ENCODE measurements around the gene RING1. TPM values are rescaled to one million over a fixed set of nuclear protein-coding genes. Genes with fewer than 3 reads are reported as not detected.

Gene RING1
- total and polyA plus RNA-seq, 8 donors = 37.4 to 70.6 (median 55.4) TPM

DNA sequence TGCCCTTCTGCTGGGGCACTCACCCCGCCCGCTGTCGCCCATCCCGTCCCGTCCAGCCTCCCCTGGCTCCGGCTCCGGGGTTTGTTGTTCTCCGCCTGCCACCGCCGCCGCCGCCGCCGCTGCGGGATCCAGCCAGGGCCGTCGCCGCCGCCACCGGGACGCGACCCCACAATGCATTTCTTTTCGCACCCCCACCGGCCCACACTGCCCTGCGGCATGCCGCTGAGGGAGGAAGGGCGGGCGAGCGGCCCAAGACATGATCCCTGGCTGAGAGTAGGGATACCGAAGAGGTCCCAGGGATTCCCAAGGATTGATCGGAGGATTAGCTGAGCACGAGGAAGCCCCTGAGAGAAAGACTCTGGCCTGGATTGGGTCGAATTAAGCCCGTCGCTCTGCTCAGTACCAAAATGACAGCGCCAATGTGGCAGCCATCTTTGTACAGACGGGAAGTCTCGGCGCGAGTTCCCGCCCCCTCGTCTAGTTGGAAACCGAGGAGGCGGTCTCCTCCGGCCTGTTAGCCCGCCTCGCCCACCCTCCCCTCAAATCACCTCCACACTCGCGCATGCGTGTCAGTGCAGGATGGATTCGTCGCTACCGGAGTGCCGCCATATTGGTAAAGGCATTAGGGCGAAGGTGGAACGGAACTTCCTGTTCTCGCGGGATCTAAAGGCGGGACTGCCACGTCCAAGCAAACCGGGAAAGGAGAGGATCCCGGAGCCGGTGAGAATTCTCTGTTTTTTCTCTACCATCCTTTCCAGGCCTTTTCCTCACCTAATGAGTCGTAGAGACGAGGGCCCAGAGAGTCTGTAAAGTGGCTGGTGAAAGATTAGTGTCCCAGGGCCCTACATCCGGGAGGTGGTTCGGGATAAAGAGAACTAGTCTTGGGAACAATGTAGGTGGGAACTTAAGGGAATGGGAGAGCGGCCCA, 7.8 kb upstream of the RING1 start, which contains the start of the genes RXRB and SLC39A7:
TSS of gene RXRB (minus strand) at position 447 of the 928 bp plus-strand sequence. CDS start at position 258, 189 bp downstream.
TSS of gene SLC39A7 (plus strand) at position 649 of the 928 bp plus-strand sequence. CDS start 379 bp downstream, outside the sequence.
- Histone ChIP-seq H3K4me3 (peak within 1 kb of the TSS; percentile 96), H3K4me1 (peaks cover 42 to 69% of the 10 kb centered on the region in 2 donors), H3K9me3 (no peaks in the 10 kb centered on the region), H3K27ac (peak within 1 kb of the TSS; percentile 95), H3K27me3 (no peaks in the 10 kb centered on the region), H3K36me3 (peaks cover 0 to 48% of the 10 kb centered on the region in 2 donors)
- TF ChIP-seq, protein P1, sequence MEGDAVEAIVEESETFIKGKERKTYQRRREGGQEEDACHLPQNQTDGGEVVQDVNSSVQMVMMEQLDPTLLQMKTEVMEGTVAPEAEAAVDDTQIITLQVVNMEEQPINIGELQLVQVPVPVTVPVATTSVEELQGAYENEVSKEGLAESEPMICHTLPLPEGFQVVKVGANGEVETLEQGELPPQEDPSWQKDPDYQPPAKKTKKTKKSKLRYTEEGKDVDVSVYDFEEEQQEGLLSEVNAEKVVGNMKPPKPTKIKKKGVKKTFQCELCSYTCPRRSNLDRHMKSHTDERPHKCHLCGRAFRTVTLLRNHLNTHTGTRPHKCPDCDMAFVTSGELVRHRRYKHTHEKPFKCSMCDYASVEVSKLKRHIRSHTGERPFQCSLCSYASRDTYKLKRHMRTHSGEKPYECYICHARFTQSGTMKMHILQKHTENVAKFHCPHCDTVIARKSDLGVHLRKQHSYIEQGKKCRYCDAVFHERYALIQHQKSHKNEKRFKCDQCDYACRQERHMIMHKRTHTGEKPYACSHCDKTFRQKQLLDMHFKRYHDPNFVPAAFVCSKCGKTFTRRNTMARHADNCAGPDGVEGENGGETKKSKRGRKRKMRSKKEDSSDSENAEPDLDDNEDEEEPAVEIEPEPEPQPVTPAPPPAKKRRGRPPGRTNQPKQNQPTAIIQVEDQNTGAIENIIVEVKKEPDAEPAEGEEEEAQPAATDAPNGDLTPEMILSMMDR (IDR thresholded peaks at IDR 0.05) = no peak
- DNase-seq = peak; percentile 99 to 100 (median 100)
- peak; percentile 84 for ATAC-seq
- intact Hi-C loops (cut with DNase I) = no loop called here

DNA sequence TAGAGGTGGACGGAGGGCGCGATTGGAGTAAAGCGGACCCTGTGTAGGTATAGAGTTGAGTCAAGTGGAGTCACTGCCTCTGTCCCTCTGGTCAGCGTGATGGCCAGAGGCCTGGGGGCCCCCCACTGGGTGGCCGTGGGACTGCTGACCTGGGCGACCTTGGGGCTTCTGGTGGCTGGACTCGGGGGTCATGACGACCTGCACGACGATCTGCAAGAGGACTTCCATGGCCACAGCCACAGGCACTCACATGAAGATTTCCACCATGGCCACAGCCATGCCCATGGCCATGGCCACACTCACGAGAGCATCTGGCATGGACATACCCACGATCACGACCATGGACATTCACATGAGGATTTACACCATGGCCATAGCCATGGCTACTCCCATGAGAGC, 7.2 kb upstream of the RING1 start:
- peaks cover 42 to 72% of the 10 kb centered on the region in 2 donors for H3K4me1 ChIP-seq
- H3K4me3 ChIP-seq = peak overlapping the region; percentile 96
- H3K27me3 ChIP-seq = no peaks in the 10 kb centered on the region
- H3K9me3 ChIP-seq = no peaks in the 10 kb centered on the region
- intact Hi-C loops (cut with DNase I) = no loop called here
- H3K36me3 ChIP-seq = peaks cover 0 to 41% of the 10 kb centered on the region in 2 donors
- ATAC-seq (no peak), DNase-seq (no peak)
- H3K27ac ChIP-seq = peak overlapping the region; percentile 95
- TF ChIP-seq, protein P1 (IDR thresholded peaks at IDR 0.05) = no peak

DNA sequence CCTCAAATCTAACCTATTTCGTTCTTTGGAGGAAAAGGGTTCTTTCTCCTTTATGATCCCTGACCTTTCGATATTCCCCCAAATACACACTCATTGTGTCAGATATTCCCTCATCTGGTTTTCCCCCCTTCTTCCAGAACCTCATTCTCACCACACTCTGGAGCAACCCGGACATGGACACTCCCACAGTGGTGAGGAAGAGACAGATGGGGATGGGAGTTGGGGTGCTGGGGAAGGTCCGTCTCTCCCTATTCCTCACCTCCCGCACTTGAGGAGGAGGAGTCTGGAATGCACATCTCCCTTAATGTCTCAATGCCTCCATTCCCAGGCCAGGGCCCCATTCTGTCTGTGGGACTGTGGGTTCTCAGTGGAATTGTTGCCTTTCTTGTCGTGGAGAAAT, 6.4 kb upstream of the RING1 start:
- H3K9me3 ChIP-seq = no peaks in the 10 kb centered on the region
- peak overlapping the region; percentile 96 for H3K4me3 ChIP-seq
- H3K36me3 ChIP-seq = peaks cover 0 to 33% of the 10 kb centered on the region in 2 donors
- ATAC-seq (no peak), DNase-seq (no peak)
- H3K27me3 ChIP-seq = no peaks in the 10 kb centered on the region
- peak overlapping the region in 1 of 2 donors; percentile 95 for H3K27ac ChIP-seq
- intact Hi-C loops (cut with DNase I) = no loop called here
- TF ChIP-seq, protein P1 (IDR thresholded peaks at IDR 0.05) = no peak
- H3K4me1 ChIP-seq = peaks cover 42 to 79% of the 10 kb centered on the region in 2 donors

DNA sequence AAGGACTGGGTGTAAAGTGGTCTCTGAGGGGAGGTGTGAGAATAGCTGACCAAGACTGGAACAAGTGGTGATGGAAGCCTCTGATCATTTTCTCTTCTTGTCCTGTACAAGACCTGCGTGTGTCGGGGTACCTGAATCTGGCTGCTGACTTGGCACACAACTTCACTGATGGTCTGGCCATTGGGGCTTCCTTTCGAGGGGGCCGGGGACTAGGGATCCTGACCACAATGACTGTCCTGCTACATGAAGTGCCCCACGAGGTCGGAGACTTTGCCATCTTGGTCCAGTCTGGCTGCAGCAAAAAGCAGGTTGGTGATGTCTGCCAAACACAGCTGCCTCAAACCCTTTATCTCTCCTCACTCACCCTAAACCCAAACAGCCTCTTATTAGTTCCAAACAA, 5.5 kb upstream of the RING1 start:
- Histone ChIP-seq H3K36me3 (peaks cover 0 to 26% of the 10 kb centered on the region in 2 donors), H3K4me1 (peaks cover 43 to 80% of the 10 kb centered on the region in 2 donors), H3K4me3 (peak overlapping the region in 1 of 2 donors; percentile 96), H3K9me3 (no peaks in the 10 kb centered on the region), H3K27me3 (no peaks in the 10 kb centered on the region), H3K27ac (no peak overlapping the region)
- intact Hi-C loops (cut with DNase I) = no loop called here
- DNase-seq (no peak), ATAC-seq (no peak)
- TF ChIP-seq, protein P1 (IDR thresholded peaks at IDR 0.05) = no peak

Measured in left lung (tissue), 10 donors.